Mammary epithelial cell (primary cell): ENCODE results near the gene HUNK.

ENCODE experiments used
- CTCF ChIP-seq, 2 donors: IDR thresholded peaks in 1 of 2; conservative IDR thresholded peaks in 1 of 2; 2 replicates each; pipeline ENCODE4 v1.5.1; 2011 to 2012; ENCODE audit warnings: inconsistent platforms in 2 of 2, low read length in 2 of 2, mild to moderate bottlenecking in 2 of 2, control low read depth in 1 of 2, low read depth in 1 of 2; ENCODE audit not compliant: insufficient read depth in 1 of 2; ENCODE audit errors: extremely low read depth in 1 of 2
- EZH2 ChIP-seq: IDR thresholded peaks from 2 replicates; pipeline ENCODE4 v1.6.1; 2012; ENCODE audit warnings: low read length, inconsistent platforms, borderline replicate concordance

GRCh38 chr21:31977816-31978215, 105.0 kb downstream of the HUNK start:
- TF ChIP-seq CTCF (conservative IDR thresholded peaks at IDR 0.05 in 1 of 2, IDR thresholded peaks at IDR 0.05 in 1 of 2; ENCODE audit: extremely low read depth in 1 of 2, insufficient read depth in 1 of 2, low read depth in 1 of 2, low read length in 2 of 2) (no peak), EZH2 (no peak)
